UCSD-AML1 (cell line): Measurements from ENCODE around the gene CALU.

Experiments used
- DNase-seq: peaks from one replicate; lab custom pipeline; 2025; ENCODE audit not compliant: unreplicated experiment; lab: John Stamatoyannopoulos, UW

Gene CALU

DNA sequence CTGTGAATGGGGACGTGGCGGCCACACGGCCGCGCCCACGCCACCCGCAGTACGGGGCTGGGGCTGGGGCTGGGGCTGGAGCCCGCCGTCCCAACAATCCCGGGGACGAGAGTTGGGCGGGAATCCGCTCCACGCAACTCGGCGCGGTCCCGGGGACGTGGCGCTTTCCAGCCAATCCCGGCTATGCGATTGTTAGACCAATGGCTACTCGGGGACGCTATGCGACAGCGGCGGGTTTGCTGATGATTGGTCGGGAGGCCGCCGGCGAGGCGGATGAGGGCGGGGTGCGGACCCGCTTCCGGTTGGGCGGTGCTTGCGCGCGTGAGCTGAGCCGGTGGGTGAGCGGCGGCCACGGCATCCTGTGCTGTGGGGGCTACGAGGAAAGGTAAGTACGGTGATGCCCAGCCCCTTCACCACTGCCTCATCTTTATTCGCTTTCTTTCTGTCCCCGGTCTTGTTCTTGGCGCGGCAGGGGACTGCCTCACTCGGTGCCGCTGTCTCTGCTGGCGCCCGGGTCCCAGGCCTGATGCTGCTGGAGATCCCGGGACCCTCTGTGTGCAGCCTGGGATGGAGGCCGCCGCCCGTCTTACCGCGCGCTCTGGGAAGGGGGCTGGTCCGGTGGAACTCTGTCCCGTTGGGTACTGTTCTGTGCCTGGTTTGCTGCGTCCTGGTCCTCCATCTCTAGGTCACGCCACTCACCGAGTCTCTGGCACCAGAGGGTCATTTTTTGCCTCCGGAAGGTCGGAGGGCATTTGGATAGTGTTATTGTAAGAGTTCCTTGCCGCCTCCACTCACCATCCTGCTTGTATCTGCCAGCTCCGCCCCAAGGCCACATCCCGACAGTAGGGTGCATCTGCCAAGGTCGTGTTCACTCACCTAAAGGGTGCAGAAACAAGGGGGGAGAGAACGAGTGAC, at the start of gene CALU:
Gene CALU, plus strand, starts transcription at position 312 of the 915 bp plus-strand sequence. CDS start 9,225 bp downstream, outside the sequence.
- peak; percentile 84 for DNase-seq

DNA sequence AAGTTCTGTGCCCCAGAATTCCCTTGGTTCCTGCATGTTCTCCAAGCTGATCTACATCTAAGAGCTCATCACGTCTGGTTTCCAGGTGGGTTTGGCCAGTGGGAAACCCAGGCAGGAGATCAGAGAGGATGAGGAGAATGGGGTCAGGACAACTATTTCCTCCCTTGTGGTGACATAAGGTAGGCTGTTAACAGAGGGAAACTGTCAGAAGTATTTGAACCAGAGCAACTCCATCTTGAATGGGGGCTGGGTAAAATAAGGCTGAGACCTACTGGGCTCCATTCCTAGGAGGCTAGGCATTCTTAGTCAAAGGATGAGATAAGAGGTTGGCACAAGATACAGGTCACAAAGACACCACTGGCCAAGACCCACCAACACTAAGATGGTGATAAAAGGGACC, 47.9 kb upstream of the CALU start:
- DNase-seq = no peak

- no peak for DNase-seq
These were observed 46.4 kb upstream of the CALU start for GRCh38 chr7:128692623-128693270.

GRCh38 chr7:128693373-128694015, 45.7 kb upstream of the CALU start:
- DNase-seq = no peak

- no peak for DNase-seq
These were observed 44.4 kb upstream of the CALU start for GRCh38 chr7:128694738-128695137.

- no peak for DNase-seq
These were observed 41.8 kb upstream of the CALU start for GRCh38 chr7:128697302-128697905.

DNA sequence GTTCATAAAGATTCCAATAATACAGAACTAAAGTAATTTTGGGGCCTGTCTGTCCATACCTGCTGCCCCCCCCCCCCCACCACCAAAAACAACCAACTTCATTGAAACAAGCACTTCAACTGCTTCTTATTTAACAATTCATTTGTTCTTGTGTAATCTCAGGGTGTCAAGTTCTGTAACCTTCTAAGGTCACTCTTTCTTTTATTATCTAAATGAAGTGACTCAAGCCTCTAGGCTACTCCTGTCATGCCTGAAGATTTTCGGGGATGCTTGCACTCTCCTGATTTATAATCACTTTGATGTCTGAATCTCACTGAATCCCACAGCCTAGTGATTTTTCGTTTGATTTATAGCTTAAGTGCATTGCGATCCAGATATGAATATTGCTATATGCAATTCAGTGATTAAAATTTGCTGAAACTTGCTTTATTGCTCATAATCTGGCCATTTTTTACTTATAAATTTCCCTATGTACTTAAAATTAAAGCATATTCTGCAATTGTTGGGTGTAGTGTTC, 39.9 kb upstream of the CALU start:
- no peak for DNase-seq

GRCh38 chr7:128699895-128700294, 39.3 kb upstream of the CALU start:
- no peak for DNase-seq

DNA sequence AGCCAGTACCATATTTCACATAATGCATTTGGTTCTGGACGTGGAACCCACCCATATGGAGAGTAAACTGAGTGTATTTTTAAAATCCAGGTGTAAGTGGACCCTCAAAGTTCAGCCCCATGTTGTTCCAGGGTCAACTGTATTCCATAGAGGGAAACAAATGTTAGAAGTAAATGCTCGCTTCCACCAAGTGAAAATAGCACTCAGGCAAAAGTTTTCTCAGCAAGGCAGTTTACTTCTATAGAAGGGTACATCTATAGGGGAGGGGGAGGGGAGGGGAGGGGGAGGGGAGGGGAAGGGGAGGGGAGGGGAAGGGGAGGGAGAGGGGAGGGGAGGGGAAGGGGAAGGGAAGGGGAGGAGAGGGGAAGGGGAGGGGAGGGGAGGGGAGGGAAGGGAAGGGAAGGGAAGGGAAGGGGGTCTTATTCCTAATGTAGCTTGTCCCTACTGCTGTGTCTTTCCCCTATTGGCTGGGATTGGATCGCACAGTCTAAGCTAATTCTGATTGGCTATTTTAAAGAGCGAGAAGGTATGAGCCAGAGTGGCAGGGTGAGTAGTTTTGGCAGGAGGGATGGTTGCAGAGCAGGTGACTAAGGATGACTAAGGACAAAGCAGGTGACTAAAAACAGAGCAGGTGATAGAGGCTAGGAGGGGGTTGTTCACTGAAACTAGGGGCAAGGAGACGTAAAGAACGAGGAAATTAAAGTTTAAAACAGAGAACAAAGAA, 37.9 kb upstream of the CALU start:
- DNase-seq = no peak

- DNase-seq = no peak
These were observed 35.4 kb upstream of the CALU start for GRCh38 chr7:128703609-128704241.

- DNase-seq = no peak
These were observed 33.2 kb upstream of the CALU start for GRCh38 chr7:128705891-128706333.

DNA sequence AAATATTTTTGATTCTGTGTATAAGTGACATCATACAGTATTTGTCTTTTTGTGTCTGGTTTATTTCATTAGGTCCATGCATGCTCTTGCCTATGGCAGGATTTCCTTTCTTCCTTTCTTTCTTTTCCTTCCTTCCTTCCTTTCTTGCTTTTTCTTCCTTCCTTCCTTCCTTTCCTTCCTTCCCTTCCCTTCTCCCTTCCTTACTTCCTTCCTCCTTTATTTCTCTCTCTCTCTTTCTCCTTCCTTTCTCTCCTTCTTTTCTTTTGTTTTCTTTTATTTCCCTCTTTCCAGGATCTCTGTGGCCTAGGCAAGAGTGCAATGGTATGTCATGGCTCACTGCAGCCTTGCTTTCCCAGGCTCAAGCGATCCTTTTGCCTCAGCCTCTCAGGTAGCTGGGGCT, 31.4 kb upstream of the CALU start:
- DNase-seq = no peak

- DNase-seq = no peak
These were observed 30.9 kb upstream of the CALU start for GRCh38 chr7:128708235-128708634.

DNA sequence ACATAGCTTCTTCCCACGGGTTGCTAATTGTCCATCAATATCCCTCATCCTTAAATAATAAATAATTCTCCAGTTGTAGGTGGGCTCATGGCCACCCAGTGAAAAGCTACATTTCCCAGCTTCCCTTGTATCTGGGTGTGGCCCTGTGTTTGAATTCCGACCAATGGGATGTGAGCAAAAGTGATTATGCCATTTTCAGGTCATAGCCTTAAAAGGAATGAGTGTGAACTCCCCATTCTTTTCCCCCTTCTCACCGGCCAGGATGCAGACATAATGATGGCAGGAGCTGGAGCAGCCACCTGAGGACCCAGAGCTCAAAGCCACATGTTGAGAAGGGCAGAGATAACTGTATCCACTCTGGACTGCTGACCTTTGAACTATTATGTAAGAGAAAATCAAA, 30.3 kb upstream of the CALU start:
- DNase-seq = no peak

DNA sequence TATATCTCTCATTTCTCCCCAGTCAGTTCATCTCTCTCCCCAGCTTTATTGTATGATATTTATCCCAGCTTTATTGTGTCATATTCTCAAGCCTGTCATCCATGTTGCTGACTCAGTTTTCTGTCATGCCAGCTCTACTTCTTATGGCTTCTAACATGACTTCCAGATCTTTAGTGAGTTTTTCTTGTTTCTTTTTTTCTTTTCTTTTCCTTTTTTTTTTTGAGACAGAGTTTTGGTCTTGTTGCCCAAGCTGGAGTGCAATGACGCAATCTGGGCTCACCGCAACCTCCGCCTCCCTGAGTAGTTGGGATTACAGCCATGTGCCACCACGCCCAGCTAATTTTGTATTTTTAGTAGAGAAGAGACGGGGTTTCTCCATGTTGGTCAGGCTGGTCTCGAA, 28.7 kb upstream of the CALU start:
- no peak for DNase-seq

GRCh38 chr7:128713794-128714193, 25.4 kb upstream of the CALU start:
- DNase-seq = no peak

DNA sequence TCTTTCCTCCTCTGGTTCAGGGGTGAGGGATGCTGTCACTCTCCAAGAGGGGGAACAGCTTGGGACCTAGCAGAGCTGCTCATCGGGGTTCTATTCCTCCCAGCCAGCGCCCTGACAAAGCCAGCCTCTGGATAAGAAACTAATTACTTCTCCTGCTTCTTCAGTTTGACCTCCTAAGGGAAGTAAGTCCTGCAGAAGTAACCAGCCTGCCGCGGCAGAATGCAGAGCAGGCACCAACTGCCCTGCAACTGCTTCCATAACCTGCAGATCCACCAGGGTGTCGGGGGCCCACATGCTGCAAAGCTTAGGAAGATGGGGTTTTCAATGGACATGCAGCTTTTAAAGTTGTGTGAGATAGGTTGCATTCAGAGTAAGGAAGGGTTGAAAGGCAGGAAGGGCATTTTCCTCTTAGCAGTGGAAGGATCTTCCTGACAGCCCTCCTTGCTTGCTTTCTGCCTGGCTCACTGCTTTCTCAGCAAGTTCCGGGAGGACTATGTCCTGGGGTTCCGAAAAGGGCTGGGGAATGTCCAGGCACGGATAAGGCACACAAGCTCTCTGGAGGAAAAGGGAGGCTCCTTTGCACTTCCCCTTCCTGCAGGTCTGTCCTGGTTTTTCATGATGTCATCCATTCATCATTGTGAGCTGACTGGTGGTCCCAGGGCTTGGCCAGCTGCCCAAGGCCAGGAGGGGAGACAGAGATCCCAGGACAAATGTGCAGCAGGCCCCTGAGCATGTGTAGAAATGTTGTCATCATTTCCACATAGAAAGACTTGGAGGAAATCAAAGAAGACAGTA, 24.3 kb upstream of the CALU start:
- peak; percentile 15 for DNase-seq

GRCh38 chr7:128718967-128719642, 20.1 kb upstream of the CALU start:
- DNase-seq = no peak

DNA sequence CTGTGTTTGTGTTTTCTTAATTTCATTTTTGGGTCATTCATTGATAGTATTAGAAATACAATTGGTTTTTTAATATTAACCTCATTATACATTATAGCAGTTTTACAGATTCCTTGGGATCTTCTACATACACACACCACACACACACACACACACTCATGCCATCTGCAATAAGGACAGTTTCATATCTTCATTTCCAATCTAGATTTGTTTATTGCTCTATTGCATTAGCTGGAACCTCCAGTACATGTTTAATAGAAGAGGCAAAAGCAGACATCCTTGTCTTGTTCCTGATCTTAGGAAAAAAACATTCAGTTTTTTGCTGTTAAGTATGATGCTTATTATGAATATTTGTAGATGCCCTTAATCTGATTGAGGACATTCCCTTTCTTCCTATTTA, 17.8 kb upstream of the CALU start:
- no peak for DNase-seq
